Stimulated activated naive B cell treated with anti-CD40 and anti-IgM and Interleukin-4, amounts not matched to agents 10 μg/mL and 1 μg/mL and 100 μg/mL, for 72 hours (primary cell): ENCODE results near the gene FAT4.

ENCODE experiments used
- ATAC-seq, 2 donors: fragments of 150-1000 bp; cut with Tn5 transposase; replicated peaks; 2 replicates each; pipeline ENCODE4 v1.10.0; 2021; ENCODE audit warnings: moderate library complexity in 1 of 2
- DNase-seq: peaks from one replicate; pipeline ENCODE4 v3.0.0; 2021
- H3K27ac Mint-ChIP-seq: one replicate; pipeline ENCODE4 v1.8.0; 2022; ENCODE audit warnings: mild to moderate bottlenecking, mixed read lengths
- H3K27me3 Mint-ChIP-seq, 2 donors: one replicate each; pipeline ENCODE4 v1.8.0; 2022; ENCODE audit warnings: mixed read lengths in 2 of 2
- H3K36me3 Mint-ChIP-seq, 2 donors: one replicate each; pipeline ENCODE4 v1.8.0; 2022; ENCODE audit warnings: mixed read lengths in 2 of 2, mild to moderate bottlenecking in 1 of 2
- H3K4me1 Mint-ChIP-seq, 2 donors: one replicate each; pipeline ENCODE4 v1.8.0; 2022; ENCODE audit warnings: mixed read lengths in 2 of 2, mild to moderate bottlenecking in 1 of 2
- H3K4me3 Mint-ChIP-seq, 2 donors: one replicate each; pipeline ENCODE4 v1.8.0; 2022; ENCODE audit warnings: mild to moderate bottlenecking in 2 of 2, mixed read lengths in 2 of 2, moderate library complexity in 1 of 2
- H3K9me3 Mint-ChIP-seq, 2 donors: one replicate each; pipeline ENCODE4 v1.8.0; 2022; ENCODE audit warnings: mixed read lengths in 2 of 2, mild to moderate bottlenecking in 1 of 2

FAT4 gene, protein sequence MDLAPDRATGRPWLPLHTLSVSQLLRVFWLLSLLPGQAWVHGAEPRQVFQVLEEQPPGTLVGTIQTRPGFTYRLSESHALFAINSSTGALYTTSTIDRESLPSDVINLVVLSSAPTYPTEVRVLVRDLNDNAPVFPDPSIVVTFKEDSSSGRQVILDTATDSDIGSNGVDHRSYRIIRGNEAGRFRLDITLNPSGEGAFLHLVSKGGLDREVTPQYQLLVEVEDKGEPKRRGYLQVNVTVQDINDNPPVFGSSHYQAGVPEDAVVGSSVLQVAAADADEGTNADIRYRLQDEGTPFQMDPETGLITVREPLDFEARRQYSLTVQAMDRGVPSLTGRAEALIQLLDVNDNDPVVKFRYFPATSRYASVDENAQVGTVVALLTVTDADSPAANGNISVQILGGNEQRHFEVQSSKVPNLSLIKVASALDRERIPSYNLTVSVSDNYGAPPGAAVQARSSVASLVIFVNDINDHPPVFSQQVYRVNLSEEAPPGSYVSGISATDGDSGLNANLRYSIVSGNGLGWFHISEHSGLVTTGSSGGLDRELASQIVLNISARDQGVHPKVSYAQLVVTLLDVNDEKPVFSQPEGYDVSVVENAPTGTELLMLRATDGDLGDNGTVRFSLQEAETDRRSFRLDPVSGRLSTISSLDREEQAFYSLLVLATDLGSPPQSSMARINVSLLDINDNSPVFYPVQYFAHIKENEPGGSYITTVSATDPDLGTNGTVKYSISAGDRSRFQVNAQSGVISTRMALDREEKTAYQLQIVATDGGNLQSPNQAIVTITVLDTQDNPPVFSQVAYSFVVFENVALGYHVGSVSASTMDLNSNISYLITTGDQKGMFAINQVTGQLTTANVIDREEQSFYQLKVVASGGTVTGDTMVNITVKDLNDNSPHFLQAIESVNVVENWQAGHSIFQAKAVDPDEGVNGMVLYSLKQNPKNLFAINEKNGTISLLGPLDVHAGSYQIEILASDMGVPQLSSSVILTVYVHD (N-terminal part only)

DNA sequence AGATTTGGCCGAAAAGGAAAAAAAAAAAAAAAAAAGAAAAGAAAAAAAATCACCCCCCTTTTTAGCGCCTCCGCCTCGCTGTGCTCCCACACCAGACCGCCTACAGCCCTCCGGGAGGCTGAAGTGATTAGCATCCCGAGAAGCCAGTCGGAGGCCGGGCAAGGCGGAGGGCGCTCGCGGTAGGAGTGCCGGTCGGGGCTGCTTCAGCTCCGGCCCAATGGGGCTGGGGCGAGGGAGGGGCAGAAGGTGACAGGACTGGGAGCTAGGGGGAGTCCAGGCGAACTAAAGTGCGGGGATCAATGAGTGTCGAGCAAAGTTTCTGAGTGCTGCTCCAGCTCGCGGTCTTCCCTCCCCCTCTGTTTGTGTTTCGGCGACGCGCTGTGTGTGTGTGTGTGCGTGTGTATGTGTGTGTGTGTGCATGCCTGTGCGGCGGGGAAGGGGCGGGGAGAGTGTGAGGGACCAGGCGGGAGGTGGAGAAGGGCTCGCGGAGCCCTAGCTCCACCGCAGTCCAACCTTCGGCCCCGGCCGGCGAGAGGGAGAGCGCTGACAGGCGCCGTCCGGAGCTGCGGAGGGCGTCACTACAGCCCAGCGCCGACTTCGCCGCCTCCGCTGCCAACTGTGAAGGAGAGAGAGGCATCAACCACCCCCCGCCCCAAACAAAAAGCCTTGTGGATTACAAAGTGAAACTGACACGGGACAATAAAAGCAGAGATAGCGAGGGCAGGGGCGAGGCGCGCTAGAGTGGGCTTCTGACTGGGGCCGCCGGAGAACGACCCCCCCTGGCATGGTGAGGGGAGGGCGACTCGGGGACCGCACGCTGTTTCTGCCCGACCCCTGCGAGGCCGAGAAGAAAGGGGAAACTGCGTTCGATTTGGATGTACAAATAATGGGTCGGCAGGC is at the start of gene FAT4:
Gene FAT4, plus strand, starts transcription at position 280 of the 900 bp plus-strand sequence. CDS start 1,457 bp downstream, outside the sequence.
- Mint-ChIP-seq H3K9me3 (no peaks in the 10 kb centered on the region), H3K4me3 (peak within 1 kb of the TSS; percentile 88 to 92), H3K27me3 (peaks cover 71% of the 10 kb centered on the region in 2 donors), H3K36me3 (no peaks in the 10 kb centered on the region), H3K4me1 (peaks cover 29 to 45% of the 10 kb centered on the region in 2 donors), H3K27ac (peak within 1 kb of the TSS; percentile 79)
- peak; percentile 47 for DNase-seq
- ATAC-seq = peak; percentile 83 to 85

DNA sequence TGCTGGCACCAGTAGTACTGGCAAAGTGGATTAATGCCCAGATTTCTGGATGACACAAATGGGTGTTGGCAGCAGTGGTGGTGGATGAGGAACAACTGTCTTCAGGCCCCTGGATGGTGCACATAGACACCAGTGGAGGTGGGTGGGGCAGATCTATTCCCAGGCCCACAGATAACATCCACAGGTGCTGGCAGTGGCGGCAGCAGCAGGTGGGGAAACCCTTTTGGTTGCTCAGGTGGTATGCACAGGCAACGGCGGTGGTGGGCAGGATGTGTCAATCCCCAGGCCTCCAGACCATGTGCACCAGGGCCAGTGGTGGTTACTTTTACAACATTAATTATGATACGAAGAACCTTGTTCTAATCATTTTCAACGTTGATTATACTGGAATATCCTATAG is 48.9 kb upstream of the FAT4 start:
- H3K36me3 Mint-ChIP-seq = no peaks in the 10 kb centered on the region
- no peak overlapping the region for H3K4me3 Mint-ChIP-seq
- no peaks in the 10 kb centered on the region for H3K4me1 Mint-ChIP-seq
- ATAC-seq (no peak), DNase-seq (no peak)
- H3K27me3 Mint-ChIP-seq = no peaks in the 10 kb centered on the region
- peaks cover 0 to 4% of the 10 kb centered on the region in 2 donors for H3K9me3 Mint-ChIP-seq
- H3K27ac Mint-ChIP-seq = no peak overlapping the region

DNA sequence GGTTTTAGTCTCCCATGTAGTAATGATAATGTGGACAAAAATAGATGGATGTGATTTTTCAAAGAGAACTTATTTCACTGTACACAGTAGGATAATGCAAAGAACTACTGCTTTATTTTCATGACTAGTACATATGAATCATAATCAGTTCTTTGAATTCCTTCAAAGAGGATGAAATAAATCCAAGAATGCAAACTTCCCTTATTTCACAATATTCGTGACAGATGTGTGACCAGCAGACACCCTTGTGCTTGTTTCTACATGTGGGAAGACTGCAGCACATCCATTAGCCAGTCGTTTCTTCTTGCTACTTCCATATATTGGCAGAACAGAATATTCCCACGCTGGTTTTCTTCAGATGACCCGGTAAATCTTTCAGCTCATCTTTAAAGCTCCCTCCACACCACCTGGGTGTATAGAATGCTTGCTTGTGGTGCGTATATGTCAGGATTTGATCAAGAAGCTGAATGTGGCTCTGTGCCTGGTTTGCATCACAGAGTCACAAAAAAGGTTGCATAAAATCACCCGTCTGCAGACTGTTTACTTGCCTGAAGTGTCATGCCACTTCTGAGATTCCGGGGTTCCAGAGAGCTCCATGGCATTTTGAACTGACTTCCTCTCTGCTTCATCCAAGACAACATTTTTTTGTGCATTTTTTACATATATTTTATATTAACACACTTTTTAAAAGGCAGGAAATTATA is 47.7 kb upstream of the FAT4 start:
- Mint-ChIP-seq H3K27ac (no peak overlapping the region), H3K4me3 (no peak overlapping the region), H3K9me3 (peaks cover 0 to 4% of the 10 kb centered on the region in 2 donors), H3K4me1 (no peaks in the 10 kb centered on the region), H3K36me3 (no peaks in the 10 kb centered on the region), H3K27me3 (no peaks in the 10 kb centered on the region)
- ATAC-seq (no peak), DNase-seq (no peak)

DNA sequence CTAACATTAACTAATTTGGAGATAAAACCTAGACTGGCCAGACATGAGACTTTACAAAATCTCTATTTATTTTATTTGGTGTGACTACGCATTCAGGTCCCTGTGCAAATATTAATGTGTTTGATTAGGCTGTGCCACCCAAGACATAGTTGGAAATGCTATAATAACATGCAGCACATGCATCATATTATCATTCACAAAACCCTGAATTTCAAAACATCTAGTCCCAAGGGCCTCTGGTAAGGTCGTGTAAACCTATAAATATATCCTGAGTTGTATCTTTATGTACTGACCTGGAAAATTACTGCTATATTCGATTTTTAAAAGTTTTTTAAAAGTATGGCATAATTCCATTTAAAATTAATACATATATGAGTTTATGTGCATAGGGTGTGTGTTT is 47.1 kb upstream of the FAT4 start:
- no peaks in the 10 kb centered on the region for H3K4me1 Mint-ChIP-seq

DNA sequence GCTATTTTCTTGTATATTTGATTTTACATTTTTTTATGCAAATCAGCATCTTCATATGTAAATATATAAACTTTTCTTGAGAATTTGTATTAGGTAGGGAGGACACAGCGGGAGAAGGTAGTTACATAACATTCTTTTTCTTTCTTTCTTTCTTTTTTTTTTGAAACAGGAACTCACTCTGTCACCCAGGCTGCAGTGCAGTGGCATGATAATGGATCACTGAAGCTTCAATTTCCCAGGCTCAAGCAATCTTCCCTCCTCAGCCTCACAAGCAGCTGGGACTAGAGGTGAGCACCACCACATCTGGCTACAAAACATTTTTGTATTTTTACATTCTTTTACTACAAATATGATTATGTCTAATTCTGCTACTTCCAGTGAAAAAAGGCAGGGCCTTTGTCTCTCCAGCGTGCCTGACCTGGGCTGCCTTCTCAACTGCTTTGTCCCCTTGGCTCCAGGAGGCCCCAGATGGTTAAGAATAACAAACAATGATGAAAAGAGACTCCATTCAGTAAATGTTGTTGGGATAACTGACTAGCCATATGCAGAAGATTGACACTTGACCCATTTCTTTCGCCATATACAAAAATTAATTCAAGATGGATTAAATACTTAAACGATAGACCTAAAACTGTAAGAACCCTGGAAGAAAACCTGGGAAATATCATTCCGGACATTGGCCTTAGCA is 46.5 kb upstream of the FAT4 start:
- Mint-ChIP-seq H3K27me3 (no peaks in the 10 kb centered on the region), H3K4me3 (no peak overlapping the region), H3K27ac (no peak overlapping the region), H3K9me3 (peaks cover 0 to 4% of the 10 kb centered on the region in 2 donors), H3K36me3 (no peaks in the 10 kb centered on the region), H3K4me1 (no peaks in the 10 kb centered on the region)
- DNase-seq (no peak), ATAC-seq (no peak)

More for the DNA sequence above, 47.1 kb upstream of the FAT4 start:
- Mint-ChIP-seq H3K27ac (no peak overlapping the region), H3K4me3 (no peak overlapping the region), H3K36me3 (no peaks in the 10 kb centered on the region), H3K9me3 (peaks cover 0 to 4% of the 10 kb centered on the region in 2 donors), H3K27me3 (no peaks in the 10 kb centered on the region)
- DNase-seq (no peak), ATAC-seq (no peak)

DNA sequence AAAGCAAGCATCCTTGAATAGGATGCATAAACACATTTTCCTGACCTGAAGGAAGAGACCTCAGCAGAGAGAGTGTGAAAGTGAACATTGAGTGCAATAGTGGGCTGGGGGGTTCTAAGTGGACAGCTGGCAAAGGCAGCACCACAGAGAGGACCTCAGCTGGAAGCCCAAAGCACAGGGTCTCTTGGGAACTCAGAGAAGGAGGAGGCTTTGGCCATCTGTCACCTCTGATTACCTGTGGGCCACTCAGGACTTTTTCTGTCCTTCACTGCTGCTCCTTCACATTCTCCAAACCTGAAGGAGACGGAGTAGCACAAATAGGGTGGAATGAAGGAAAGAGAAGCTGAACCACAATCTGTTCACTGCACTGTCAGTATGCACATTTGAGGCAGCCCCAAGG is 37.9 kb upstream of the FAT4 start:
- no peak for ATAC-seq
- Mint-ChIP-seq H3K27me3 (no peaks in the 10 kb centered on the region), H3K27ac (no peak overlapping the region), H3K4me3 (no peak overlapping the region), H3K36me3 (no peaks in the 10 kb centered on the region), H3K9me3 (no peaks in the 10 kb centered on the region), H3K4me1 (no peaks in the 10 kb centered on the region)
- DNase-seq = no peak

DNA sequence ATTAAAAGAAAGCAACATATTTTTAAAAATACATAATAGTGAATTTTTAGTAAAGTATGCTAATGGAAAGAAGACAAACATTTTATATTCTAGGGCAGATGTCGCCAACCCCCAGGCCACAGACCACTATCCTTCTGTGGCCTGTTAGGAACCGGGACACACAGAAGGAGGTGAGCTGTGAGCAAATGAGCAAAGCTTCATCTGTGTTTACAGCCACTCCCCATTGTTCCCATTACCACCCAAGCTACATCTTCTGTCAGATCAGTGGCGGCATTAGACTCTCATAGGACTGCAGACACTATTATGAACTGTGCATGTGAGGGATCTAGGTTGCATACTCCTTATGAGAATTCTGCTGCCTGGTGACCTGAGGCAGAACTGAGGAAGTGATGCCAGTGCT is 37.0 kb upstream of the FAT4 start:
- H3K27me3 Mint-ChIP-seq = no peaks in the 10 kb centered on the region
- H3K9me3 Mint-ChIP-seq = no peaks in the 10 kb centered on the region

DNA sequence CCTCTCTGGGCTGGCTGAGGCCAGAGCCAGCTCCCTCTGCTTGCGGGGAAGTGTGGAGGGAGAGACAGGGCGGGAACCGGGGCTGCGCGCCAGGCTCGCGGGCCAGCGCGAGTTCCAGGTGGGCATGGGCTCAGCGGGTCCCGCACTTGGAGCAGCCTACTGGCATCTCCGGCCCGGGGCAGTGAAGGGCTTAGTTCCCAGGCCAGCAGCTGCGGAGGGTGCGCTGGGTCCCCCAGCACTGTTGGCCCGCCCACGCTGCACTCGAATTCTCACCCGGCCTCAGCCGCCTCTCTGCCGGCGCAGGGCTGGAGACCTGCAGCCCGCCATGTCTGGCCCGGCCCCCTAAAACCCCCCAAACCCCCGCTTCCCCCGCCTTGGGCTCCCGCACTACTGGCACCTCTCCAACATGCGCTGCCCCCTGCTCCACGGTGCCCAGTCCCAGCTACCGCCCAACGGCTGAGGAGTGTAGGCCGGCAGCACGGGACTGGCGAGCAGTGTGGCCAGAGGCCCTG is 33.8 kb upstream of the FAT4 start:
- Mint-ChIP-seq H3K4me3 (no peak overlapping the region), H3K9me3 (no peaks in the 10 kb centered on the region), H3K27ac (no peak overlapping the region), H3K36me3 (no peaks in the 10 kb centered on the region), H3K27me3 (peaks cover 0 to 6% of the 10 kb centered on the region in 2 donors), H3K4me1 (no peaks in the 10 kb centered on the region)
- no peak for DNase-seq
- no peak for ATAC-seq

More for the DNA sequence above, 37.0 kb upstream of the FAT4 start:
- DNase-seq = no peak
- no peak overlapping the region for H3K4me3 Mint-ChIP-seq
- no peak overlapping the region for H3K27ac Mint-ChIP-seq
- H3K4me1 Mint-ChIP-seq = no peaks in the 10 kb centered on the region
- no peak for ATAC-seq
- H3K36me3 Mint-ChIP-seq = no peaks in the 10 kb centered on the region

DNA sequence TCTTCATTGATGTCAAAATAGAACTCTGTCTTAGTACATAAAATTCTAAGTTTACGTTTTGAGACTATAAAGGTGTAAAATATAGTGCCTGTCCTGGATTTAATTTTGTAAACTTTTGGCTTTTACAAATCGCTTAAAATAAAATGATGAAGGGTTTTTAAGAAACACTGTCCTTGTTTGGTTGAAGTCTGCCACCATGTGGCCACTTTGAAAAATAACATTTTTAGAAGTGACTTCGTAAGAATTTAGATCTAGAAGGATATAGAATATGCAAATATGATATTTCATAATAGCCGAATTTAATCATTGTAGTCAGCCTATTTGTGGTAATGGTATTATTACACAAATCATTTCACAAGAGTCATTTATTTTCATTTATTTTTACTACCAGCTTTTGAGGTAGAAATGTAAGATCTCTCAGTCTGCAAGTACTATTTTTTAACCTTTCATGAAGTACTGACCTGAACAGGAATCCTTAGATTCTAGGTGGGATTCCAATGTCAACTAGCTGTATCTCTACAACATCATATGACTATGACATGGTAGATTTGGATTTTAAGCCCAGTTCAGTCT is 31.0 kb upstream of the FAT4 start:
- Mint-ChIP-seq H3K27ac (no peak overlapping the region), H3K4me3 (no peak overlapping the region), H3K4me1 (no peaks in the 10 kb centered on the region), H3K27me3 (peaks cover 0 to 6% of the 10 kb centered on the region in 2 donors), H3K36me3 (no peaks in the 10 kb centered on the region), H3K9me3 (peaks cover 0 to 1% of the 10 kb centered on the region in 2 donors)
- no peak for DNase-seq
- no peak for ATAC-seq

DNA sequence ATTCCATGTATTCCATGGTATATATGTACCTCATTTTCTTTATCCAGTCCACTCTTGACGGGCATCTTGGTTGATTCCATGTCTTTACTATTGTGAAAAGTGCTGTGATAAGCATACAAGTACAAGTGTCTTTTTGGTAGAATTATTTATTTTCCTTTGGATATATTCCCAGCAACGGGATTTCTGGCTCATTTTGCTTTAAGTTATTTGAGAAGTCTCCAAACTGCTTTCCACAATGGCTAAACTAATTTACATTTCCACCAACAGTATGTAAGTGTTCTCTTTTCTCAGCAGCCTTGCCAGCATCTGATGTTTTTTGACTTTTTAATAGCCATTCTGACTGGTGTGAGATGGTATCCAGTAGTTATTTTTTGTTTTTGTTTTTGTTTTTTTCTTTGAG is 17.6 kb upstream of the FAT4 start:
- DNase-seq (no peak), ATAC-seq (no peak)
- Mint-ChIP-seq H3K4me1 (no peaks in the 10 kb centered on the region), H3K4me3 (no peak overlapping the region), H3K27me3 (peaks cover 0 to 3% of the 10 kb centered on the region in 2 donors), H3K36me3 (no peaks in the 10 kb centered on the region), H3K9me3 (peaks cover 0 to 2% of the 10 kb centered on the region in 2 donors), H3K27ac (no peak overlapping the region)

DNA sequence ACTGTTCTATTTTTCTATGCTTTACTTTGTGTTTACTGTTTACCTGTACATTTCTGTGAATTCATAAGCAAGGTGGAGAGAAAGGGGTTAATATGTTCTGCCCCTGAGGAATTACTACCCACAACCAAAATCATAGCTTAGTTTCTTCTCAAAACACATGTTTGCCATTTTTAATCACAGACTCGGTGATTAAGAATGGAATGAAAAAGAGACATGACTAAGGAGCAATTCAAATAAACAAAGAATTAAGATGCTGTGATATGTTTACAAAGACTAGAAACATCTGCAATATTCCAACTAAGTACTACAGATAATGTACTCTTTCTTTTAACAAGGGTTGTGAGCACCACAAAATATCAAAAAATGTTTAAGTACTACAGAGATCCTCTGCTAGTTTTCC is 11.7 kb upstream of the FAT4 start:
- no peak overlapping the region for H3K4me3 Mint-ChIP-seq
- H3K36me3 Mint-ChIP-seq = no peaks in the 10 kb centered on the region
- peaks cover 6 to 8% of the 10 kb centered on the region in 2 donors for H3K27me3 Mint-ChIP-seq
- H3K4me1 Mint-ChIP-seq = no peaks in the 10 kb centered on the region
- no peak overlapping the region for H3K27ac Mint-ChIP-seq
- DNase-seq (no peak), ATAC-seq (no peak)
- no peaks in the 10 kb centered on the region for H3K9me3 Mint-ChIP-seq

DNA sequence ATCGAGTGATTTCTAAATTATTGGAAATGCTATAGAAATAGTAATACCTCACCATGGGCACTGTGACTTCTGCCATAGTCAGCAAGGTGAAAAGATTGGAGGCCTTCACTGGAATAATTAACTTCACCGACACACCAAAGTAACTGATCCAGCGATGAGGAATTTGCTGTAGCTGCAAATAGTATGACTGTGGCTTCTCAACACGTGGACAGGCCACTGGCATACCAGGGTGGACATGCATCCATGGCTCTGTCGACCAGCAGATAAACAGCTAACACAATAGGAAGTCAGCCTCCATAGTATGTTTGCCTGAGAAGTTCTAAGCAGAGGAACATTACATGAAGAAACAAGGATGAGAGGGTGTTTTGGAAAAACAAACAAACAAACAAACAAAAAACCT is 10.9 kb upstream of the FAT4 start:
- DNase-seq = no peak
- H3K4me3 Mint-ChIP-seq = no peak overlapping the region

More for the DNA sequence above, 10.9 kb upstream of the FAT4 start:
- H3K27me3 Mint-ChIP-seq = peaks cover 6 to 8% of the 10 kb centered on the region in 2 donors
- no peaks in the 10 kb centered on the region for H3K4me1 Mint-ChIP-seq
- H3K27ac Mint-ChIP-seq = no peak overlapping the region
- H3K36me3 Mint-ChIP-seq = no peaks in the 10 kb centered on the region
- ATAC-seq = no peak
- H3K9me3 Mint-ChIP-seq = no peaks in the 10 kb centered on the region
